ENCODE results near the gene ETNK2. TPM values are rescaled to one million over a fixed set of nuclear protein-coding genes. Genes with fewer than 3 reads are reported as not detected.
A peak's percentile ranks its signal among the peaks of the same experiment; 100 is the strongest.

ETNK2 gene
- total and polyA plus RNA-seq, 2 of the 13 experiments (the other 11 are each of a cell fraction or from before 2014, with no cell fraction given) = 15.5 to 42.8 TPM

DNA sequence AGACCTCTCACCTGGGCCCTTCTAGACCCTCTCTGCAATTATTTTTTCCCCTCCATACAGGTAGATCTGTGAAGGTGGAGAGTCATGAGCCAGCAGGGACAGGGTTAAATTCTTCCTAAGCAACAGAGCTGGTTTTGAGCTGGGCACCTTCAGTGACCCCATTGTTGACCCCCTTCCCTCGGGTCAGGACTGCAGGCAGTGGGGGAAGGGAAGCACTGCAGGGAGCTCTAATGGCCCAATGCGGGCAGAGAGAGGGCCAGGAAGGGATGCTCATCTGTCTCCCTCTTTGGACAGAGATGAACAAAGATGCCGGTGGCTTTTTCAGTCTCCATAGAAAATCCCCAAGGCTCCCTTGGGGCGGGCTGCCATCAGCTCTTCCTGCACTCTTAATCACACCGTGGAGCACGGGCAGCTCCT is 57.5 kb downstream of the ETNK2 start:
- FAIRE-seq = no peak
- peaks cover 82% of the 10 kb centered on the region for H3K79me2 ChIP-seq (ENCODE audit: insufficient read depth, low read length)
- no peak overlapping the region for H2AFZ ChIP-seq (ENCODE audit: low read length)
- no peaks in the 10 kb centered on the region for H3K27me3 ChIP-seq (ENCODE audit: control insufficient read depth in 1 of 2, insufficient read depth in 2 of 2, low read length in 2 of 2)
- H3K4me1 ChIP-seq (ENCODE audit: insufficient read depth, low read length) = peaks cover 84% of the 10 kb centered on the region
- 33% methylated on average over 4 of the region's 6 CpGs for WGBS (ENCODE audit: low lambda C conversion rate)
- peak overlapping the region; percentile 70 for H3K27ac ChIP-seq (ENCODE audit: extremely low read length, insufficient read depth, low read length)
- ChIA-PET CTCF (ENCODE audit: low intra/inter-chr PET ratio, low total read pairs) (no interaction called here), POLR2A (interaction anchor here (0.9 to 2.6 kb wide), 3 partner anchors 9 to 14 kb away, joined by 3 to 20 read pairs (median 15); no protein-coding TSS in a partner anchor)
- peak overlapping the region; percentile 46; the same call in 1 of the 2 replicates for H3K9ac ChIP-seq (ENCODE audit: insufficient read depth, low read depth, low read length)
- DNase-seq (ENCODE audit: low spot score) = peak; percentile 24
- ATAC-seq = peak; percentile 34
- no peaks in the 10 kb centered on the region for H3K9me3 ChIP-seq (ENCODE audit: low read length)
- peak overlapping the region; percentile 81 for H3K4me2 ChIP-seq (ENCODE audit: low read depth, low read length)
- H3K4me3 ChIP-seq (replicated peaks in 1 of 3; ENCODE audit: insufficient read depth in 1 of 3, low read depth in 2 of 3, low read length in 3 of 3) = peak overlapping the region in 1 of 3 experiments; percentile 51; a peak in 1 of 6 replicates
- BruUV-seq (replicated peaks) = no TSS peak
- H4K20me1 ChIP-seq (ENCODE audit: insufficient read depth, low read length) = 0 out of 2 replicates have a peak, but pooled peaks cover 2% of the 10 kb centered on the region
- no peaks in the 10 kb centered on the region; a peak in 1 of 5 replicates for H3K36me3 ChIP-seq (replicated peaks in 1 of 2; ENCODE audit: control insufficient read depth in 1 of 2, insufficient read depth in 2 of 2, low read length in 2 of 2)
- intact Hi-C loops (cut with micrococcal nuclease; ENCODE audit: unreplicated experiment) (no loop called here), in situ Hi-C loops (cut with HindIII; ENCODE audit: extremely low pct_ligation_motif_present, low pct_unique_long_range_greater_than_20kb) (no loop called here)
- no peak for TF ChIP-seq SOX13 (IDR thresholded peaks at IDR 0.05)
- TF ChIP-seq SOX13 (CRISPR knock-in tag; conservative IDR thresholded peaks at IDR 0.05 in 1 of 2, IDR thresholded peaks at IDR 0.05 in 1 of 2) = peak in 1 of 2 experiments; percentile 39; a peak in 2 of 4 replicates
- TF ChIP-seq TEAD3 (CRISPR knock-in tag; optimal IDR thresholded peaks at IDR 0.05; ENCODE audit: borderline replicate concordance) = no peak
- TF ChIP-seq NONO (IDR thresholded peaks at IDR 0.05) = no peak
- TF ChIP-seq NONO (CRISPR knock-in tag; conservative IDR thresholded peaks at IDR 0.05) = peak; percentile 42; the same call in 1 of the 2 replicates
- peak; percentile 22; the same call in 1 of the 2 replicates for TF ChIP-seq ZNF331 (CRISPR knock-in tag; IDR thresholded peaks at IDR 0.05)
- TF ChIP-seq TRIM24 (CRISPR knock-in tag; IDR thresholded peaks at IDR 0.05) = no peak
- TF ChIP-seq, protein P1, sequence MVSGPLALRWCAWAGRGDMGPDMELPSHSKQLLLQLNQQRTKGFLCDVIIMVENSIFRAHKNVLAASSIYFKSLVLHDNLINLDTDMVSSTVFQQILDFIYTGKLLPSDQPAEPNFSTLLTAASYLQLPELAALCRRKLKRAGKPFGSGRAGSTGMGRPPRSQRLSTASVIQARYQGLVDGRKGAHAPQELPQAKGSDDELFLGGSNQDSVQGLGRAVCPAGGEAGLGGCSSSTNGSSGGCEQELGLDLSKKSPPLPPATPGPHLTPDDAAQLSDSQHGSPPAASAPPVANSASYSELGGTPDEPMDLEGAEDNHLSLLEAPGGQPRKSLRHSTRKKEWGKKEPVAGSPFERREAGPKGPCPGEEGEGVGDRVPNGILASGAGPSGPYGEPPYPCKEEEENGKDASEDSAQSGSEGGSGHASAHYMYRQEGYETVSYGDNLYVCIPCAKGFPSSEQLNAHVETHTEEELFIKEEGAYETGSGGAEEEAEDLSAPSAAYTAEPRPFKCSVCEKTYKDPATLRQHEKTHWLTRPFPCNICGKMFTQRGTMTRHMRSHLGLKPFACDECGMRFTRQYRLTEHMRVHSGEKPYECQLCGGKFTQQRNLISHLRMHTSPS (CRISPR knock-in tag; IDR thresholded peaks at IDR 0.05; ENCODE audit: low read depth) = peak; percentile 23; the same call in 1 of the 2 replicates
- TF ChIP-seq, protein P2, sequence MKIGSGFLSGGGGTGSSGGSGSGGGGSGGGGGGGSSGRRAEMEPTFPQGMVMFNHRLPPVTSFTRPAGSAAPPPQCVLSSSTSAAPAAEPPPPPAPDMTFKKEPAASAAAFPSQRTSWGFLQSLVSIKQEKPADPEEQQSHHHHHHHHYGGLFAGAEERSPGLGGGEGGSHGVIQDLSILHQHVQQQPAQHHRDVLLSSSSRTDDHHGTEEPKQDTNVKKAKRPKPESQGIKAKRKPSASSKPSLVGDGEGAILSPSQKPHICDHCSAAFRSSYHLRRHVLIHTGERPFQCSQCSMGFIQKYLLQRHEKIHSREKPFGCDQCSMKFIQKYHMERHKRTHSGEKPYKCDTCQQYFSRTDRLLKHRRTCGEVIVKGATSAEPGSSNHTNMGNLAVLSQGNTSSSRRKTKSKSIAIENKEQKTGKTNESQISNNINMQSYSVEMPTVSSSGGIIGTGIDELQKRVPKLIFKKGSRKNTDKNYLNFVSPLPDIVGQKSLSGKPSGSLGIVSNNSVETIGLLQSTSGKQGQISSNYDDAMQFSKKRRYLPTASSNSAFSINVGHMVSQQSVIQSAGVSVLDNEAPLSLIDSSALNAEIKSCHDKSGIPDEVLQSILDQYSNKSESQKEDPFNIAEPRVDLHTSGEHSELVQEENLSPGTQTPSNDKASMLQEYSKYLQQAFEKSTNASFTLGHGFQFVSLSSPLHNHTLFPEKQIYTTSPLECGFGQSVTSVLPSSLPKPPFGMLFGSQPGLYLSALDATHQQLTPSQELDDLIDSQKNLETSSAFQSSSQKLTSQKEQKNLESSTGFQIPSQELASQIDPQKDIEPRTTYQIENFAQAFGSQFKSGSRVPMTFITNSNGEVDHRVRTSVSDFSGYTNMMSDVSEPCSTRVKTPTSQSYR (CRISPR knock-in tag; IDR thresholded peaks at IDR 0.05; ENCODE audit: borderline replicate concordance) = peak; percentile 96
- no peak for TF ChIP-seq ZNF558 (CRISPR knock-in tag; IDR thresholded peaks at IDR 0.05; ENCODE audit: borderline replicate concordance)
- no peak for TF ChIP-seq SOX6 (IDR thresholded peaks at IDR 0.05)
- no peak for TF ChIP-seq SOX6 (CRISPR knock-in tag; IDR thresholded peaks at IDR 0.05)
- TF ChIP-seq MXD4 (CRISPR knock-in tag; IDR thresholded peaks at IDR 0.05) = no peak
- peak; percentile 53; the same call in 1 of the 2 replicates for TF ChIP-seq GATAD2A (CRISPR knock-in tag; IDR thresholded peaks at IDR 0.05)
- no peak for TF ChIP-seq GATAD1 (CRISPR knock-in tag; IDR thresholded peaks at IDR 0.05)
- no peak for TF ChIP-seq XBP1 (CRISPR knock-in tag; IDR thresholded peaks at IDR 0.05)
- TF ChIP-seq YEATS2 (CRISPR knock-in tag; IDR thresholded peaks at IDR 0.05; ENCODE audit: borderline replicate concordance) = no peak
- no peak for TF ChIP-seq NAIF1 (CRISPR knock-in tag; IDR thresholded peaks at IDR 0.05; ENCODE audit: borderline replicate concordance)
- TF ChIP-seq NR2F1 (CRISPR knock-in tag; IDR thresholded peaks at IDR 0.05) = 0 out of 4 replicates have a peak, but pooled peaks of 1 of the 2 experiments have one; percentile 57
- TF ChIP-seq NR2F6 (IDR thresholded peaks at IDR 0.05) = peak; percentile 88
- TF ChIP-seq NR2F6 (CRISPR knock-in tag; IDR thresholded peaks at IDR 0.05) = peak; percentile 85
